Mucosa of descending colon (tissue), 3 donors: Measurements from ENCODE around the gene COX4I1. TPM values are rescaled to one million over a fixed set of nuclear protein-coding genes. Genes with fewer than 3 reads are reported as not detected.

Experiments used
- ATAC-seq: fragments of 200-7000 bp; cut with Tn5 transposase; one replicate; pipeline ENCODE4 v1.9.1; 2020; ENCODE audit warnings: mild to moderate bottlenecking, moderate library complexity
- DNase-seq, 3 donors: peaks; one replicate each; pipeline ENCODE4 v3.0.0-alpha.2; 2020
- H3K36me3 ChIP-seq: fragments of 200-600 bp; one replicate; pipeline ENCODE4 v1.8.0; 2021; ENCODE audit warnings: low read depth, mild to moderate bottlenecking
- H3K4me1 ChIP-seq: fragments of 200-600 bp; one replicate; pipeline ENCODE4 v1.8.0; 2021; ENCODE audit warnings: low read depth, mild to moderate bottlenecking
- H3K4me3 ChIP-seq: fragments of 200-600 bp; one replicate; pipeline ENCODE4 v1.8.0; 2021; ENCODE audit warnings: mild to moderate bottlenecking
- H3K9me3 ChIP-seq: fragments of 200-600 bp; one replicate; pipeline ENCODE4 v1.8.0; 2021; ENCODE audit warnings: mild to moderate bottlenecking
- CTCF ChIP-seq: fragments of 200-600 bp; IDR thresholded peaks from one replicate; pipeline ENCODE4 v1.8.0; 2022; ENCODE audit warnings: antibody characterized with exemption, mild to moderate bottlenecking
- intact Hi-C, 2 donors: fragments of 100-400 bp; cut with DNase I in 1 of 2; cut with micrococcal nuclease in 1 of 2; formaldehyde crosslinking; loops; one replicate each; pipeline versions ENCODE4 v1.11.0 to v1.11.1; 2022; cut with DNase I, micrococcal nuclease
- total RNA-seq, 3 donors: library from RNA; stranded (reverse); fragmentation: NEBNext Ultra II Directional in 2 of 3; extraction: Animal tissue kit (Norgen Biotek cat#: 25700) in 2 of 3; gene quantifications; one replicate each; pipeline versions ENCODE4 v1.2.1 to v1.2.4, GENCODE V29; 2021 to 2023
- donor health status: DM: no; HTN: no; CAD: no; lungs with moderate emphysema.
- donor health status: DM: no; HTN: no; CAD: no.
- donor health status: DM: no; HTN: yes; CAD: no.

COX4I1 gene
- total RNA-seq, 3 donors from 2014 or later, result 793 to 1,140 (median 1,020) TPM

- intact Hi-C loops, result no loop called here
- Histone ChIP-seq H3K4me3 (no peak overlapping the region), H3K4me1 (peaks cover 28% of the 10 kb centered on the region), H3K36me3 (no peaks in the 10 kb centered on the region), H3K9me3 (no peaks in the 10 kb centered on the region)
- ATAC-seq (no peak), DNase-seq (no peak)
- no peak for TF ChIP-seq CTCF
These were observed 47.6 kb upstream of the COX4I1 start for GRCh38 chr16:85751698-85752501.

- TF ChIP-seq CTCF, result no peak
- DNase-seq, result peak in 2 of 3 donors; percentile 31 to 58
- ATAC-seq, result peak; percentile 46
- peaks cover 28% of the 10 kb centered on the region for H3K4me1 ChIP-seq
- no peak overlapping the region for H3K4me3 ChIP-seq
- no peaks in the 10 kb centered on the region for H3K9me3 ChIP-seq
- intact Hi-C loops, result no loop called here
- H3K36me3 ChIP-seq, result no peaks in the 10 kb centered on the region
These were observed 46.7 kb upstream of the COX4I1 start for GRCh38 chr16:85752511-85753420.

- Histone ChIP-seq H3K4me1 (peaks cover 28% of the 10 kb centered on the region), H3K9me3 (no peaks in the 10 kb centered on the region), H3K36me3 (no peaks in the 10 kb centered on the region), H3K4me3 (no peak overlapping the region)
- DNase-seq (no peak), ATAC-seq (peak; percentile 29)
- TF ChIP-seq CTCF, result no peak
- intact Hi-C loops, result no loop called here
These were observed 45.9 kb upstream of the COX4I1 start for GRCh38 chr16:85753559-85753958.

- ATAC-seq (no peak), DNase-seq (no peak)
- intact Hi-C loops, result no loop called here
- Histone ChIP-seq H3K4me3 (no peak overlapping the region), H3K9me3 (no peaks in the 10 kb centered on the region), H3K4me1 (peaks cover 28% of the 10 kb centered on the region), H3K36me3 (no peaks in the 10 kb centered on the region)
- TF ChIP-seq CTCF, result no peak
These were observed 45.5 kb upstream of the COX4I1 start for GRCh38 chr16:85753976-85754375.

- Histone ChIP-seq H3K9me3 (no peaks in the 10 kb centered on the region), H3K4me3 (no peak overlapping the region), H3K4me1 (peaks cover 28% of the 10 kb centered on the region), H3K36me3 (no peaks in the 10 kb centered on the region)
- no peak for TF ChIP-seq CTCF
- ATAC-seq (no peak), DNase-seq (no peak)
- intact Hi-C loops, result no loop called here
These were observed 45.1 kb upstream of the COX4I1 start for GRCh38 chr16:85754413-85754812.
